GM12875 (cell line): ENCODE results near the gene GPR78.
"Not testable (repeated sequence)": the region's sequence is repeated elsewhere in the genome, so short reads cannot be mapped to it uniquely, and the experiment has no call there.

ENCODE experiments used
- H3K4me3 ChIP-seq: one replicate; pipeline ENCODE4 v1.5.1; 2011; ENCODE audit warnings: low read depth, low read length, control low read depth
- TF ChIP-seq, protein P1 (sequence below): IDR thresholded peaks from 2 replicates; pipeline ENCODE4 v1.5.1; 2011; ENCODE audit warnings: low read depth, mild to moderate bottlenecking, control low read depth, inconsistent platforms, low read length, moderate library complexity, borderline replicate concordance; ENCODE audit not compliant: insufficient read depth

The GPR78 gene

DNA sequence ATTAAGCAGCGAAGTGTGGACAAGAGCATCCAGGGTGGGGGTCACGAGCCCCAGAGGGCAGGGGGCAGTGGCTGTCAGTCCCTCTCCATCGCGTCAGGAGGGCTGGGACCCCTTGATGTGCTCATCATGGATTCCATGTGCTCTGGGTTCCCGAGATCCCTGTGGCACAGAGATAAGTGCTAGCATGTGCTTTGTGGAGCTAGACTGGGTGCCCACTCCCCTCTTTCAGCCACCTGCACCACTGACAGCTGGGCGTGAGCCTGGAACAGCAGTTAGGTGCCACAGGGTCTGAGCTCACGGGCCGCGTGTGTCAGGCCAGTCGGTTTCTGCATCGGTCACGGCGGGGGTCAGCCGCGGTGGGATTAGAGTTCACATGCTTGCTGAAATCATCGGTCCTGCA is 36.6 kb downstream of the GPR78 start:
- H3K4me3 ChIP-seq = no peak overlapping the region
- TF ChIP-seq, protein P1, sequence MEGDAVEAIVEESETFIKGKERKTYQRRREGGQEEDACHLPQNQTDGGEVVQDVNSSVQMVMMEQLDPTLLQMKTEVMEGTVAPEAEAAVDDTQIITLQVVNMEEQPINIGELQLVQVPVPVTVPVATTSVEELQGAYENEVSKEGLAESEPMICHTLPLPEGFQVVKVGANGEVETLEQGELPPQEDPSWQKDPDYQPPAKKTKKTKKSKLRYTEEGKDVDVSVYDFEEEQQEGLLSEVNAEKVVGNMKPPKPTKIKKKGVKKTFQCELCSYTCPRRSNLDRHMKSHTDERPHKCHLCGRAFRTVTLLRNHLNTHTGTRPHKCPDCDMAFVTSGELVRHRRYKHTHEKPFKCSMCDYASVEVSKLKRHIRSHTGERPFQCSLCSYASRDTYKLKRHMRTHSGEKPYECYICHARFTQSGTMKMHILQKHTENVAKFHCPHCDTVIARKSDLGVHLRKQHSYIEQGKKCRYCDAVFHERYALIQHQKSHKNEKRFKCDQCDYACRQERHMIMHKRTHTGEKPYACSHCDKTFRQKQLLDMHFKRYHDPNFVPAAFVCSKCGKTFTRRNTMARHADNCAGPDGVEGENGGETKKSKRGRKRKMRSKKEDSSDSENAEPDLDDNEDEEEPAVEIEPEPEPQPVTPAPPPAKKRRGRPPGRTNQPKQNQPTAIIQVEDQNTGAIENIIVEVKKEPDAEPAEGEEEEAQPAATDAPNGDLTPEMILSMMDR = no peak

- H3K4me3 ChIP-seq = no peak overlapping the region
- TF ChIP-seq, protein P1 = no peak
Measured at GRCh38 chr4:8617486-8618040, 37.4 kb downstream of the GPR78 start.

- H3K4me3 ChIP-seq = no peak overlapping the region
- TF ChIP-seq, protein P1 = no peak
Measured at GRCh38 chr4:8618421-8618820, 38.2 kb downstream of the GPR78 start.

- TF ChIP-seq, protein P1 = no peak
- H3K4me3 ChIP-seq = no peak overlapping the region
Measured at GRCh38 chr4:8618961-8619720, 38.9 kb downstream of the GPR78 start.

DNA sequence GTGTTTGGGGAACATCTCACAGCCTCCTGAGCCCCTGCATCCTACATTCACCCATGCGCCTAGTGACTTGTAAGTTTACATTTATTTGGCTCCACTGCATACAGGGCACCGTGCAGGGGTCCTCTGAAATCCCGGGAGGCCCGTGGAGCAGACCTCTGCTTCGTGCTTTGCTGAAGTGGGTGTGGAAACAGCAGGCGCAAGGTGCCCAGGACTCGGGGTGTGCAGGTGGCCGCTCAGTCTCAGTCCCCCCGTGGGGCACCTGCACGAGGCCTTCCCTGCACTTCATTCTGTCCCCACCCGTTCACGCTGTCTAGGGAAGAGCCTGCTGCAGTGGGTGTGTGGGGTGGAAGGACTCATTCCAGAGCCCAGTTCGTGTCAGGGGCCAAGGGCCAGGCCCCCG is 40.9 kb downstream of the GPR78 start:
- H3K4me3 ChIP-seq = not testable (repeated sequence)

GRCh38 chr4:8624601-8625272 is 44.5 kb downstream of the GPR78 start:
- not testable (repeated sequence) for H3K4me3 ChIP-seq

- H3K4me3 ChIP-seq = not testable (repeated sequence)
Measured at GRCh38 chr4:8630240-8630905, 50.2 kb downstream of the GPR78 start.

DNA sequence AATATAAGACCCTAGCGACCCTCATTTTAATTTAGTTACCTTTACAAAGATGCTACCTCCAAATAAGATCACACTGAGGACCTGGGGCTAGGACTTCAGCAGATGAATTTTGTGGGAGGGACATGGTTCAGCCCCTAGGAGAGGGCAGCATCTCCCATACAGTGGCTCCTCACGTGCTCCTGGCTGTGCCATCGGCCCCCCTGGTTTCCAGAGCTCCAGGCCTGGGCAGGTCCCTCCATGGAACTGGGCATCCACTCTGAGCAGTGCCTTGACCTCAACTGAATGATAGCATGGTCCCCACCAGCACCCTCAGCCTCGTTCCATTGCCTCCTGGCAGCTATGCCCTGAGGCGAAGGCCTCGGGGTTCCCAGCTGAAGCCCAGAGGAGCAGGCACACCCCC is 51.7 kb downstream of the GPR78 start:
- H3K4me3 ChIP-seq = not testable (repeated sequence)

- H3K4me3 ChIP-seq = not testable (repeated sequence)
Measured at GRCh38 chr4:8634773-8635172, 54.6 kb downstream of the GPR78 start.

DNA sequence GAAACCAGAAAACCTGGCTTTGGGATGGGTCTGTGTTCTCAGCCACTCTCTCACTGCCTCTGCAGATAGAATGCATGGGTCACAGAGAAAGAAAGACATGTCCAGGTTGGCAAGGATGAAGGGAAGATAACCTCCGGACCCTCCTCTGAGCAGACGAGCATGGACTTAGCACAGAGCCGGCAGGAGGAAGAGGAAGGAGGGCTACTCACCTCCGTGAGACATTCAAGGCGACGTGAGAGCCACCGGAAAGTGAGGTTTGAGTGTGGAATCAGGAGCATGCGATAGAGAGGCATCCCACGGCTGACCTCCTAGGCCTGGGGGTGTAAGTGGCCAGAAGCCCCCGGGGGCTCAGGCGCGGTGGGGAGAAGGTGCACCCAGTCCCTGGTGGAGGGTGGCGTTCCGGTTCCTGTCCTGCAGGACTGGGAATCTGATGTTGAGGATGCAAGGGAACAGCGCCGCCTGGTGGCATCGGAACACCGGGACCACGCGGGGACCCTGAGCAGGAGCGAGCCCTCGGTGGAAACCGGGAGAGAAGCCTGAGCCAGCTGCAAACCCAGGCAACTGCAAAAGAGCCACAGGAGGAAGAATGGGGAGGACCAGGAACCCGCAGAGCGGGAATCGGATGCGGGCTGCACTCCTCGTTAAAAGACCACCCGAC is 55.8 kb downstream of the GPR78 start:
- H3K4me3 ChIP-seq = not testable (repeated sequence)
